HEK293 (cell line): Measurements from ENCODE around the gene NRL.

Experiments
- CTCF ChIA-PET: fragments of 350-600 bp; formaldehyde crosslinking; extraction: SDS; loops from one replicate; lab custom pipeline; 2021; ENCODE audit warnings: antibody characterized with exemption; lab: Yijun Ruan, JAX
- POLR2A ChIA-PET: fragments of 300-600 bp; formaldehyde crosslinking; extraction: SDS; loops from one replicate; lab custom pipeline; 2020; ENCODE audit warnings: antibody characterized with exemption, inconsistent platforms; lab: Yijun Ruan, JAX
- H3K27ac ChIP-seq: fragments of 200-500 bp; sonication (Bioruptor generic); 2 replicates; pipeline ENCODE4 v1.5.1; 2014; ENCODE audit warnings: low read depth, low read length, control low read depth, inconsistent platforms; ENCODE audit errors: extremely low read depth
- H3K36me3 ChIP-seq, 2 experiments: fragments of 200-500 bp in 1 of 2; sonication (Bioruptor generic) in 1 of 2; 1 replicate in 1 of 2; 2 replicates in 1 of 2; pipeline ENCODE4 v1.5.1; 2014 to 2017; ENCODE audit warnings: inconsistent platforms in 2 of 2, low read length in 2 of 2; ENCODE audit not compliant: control insufficient read depth in 2 of 2, insufficient read depth in 1 of 2
- H3K4me1 ChIP-seq: fragments of 200-500 bp; sonication (Bioruptor generic); 2 replicates; pipeline ENCODE4 v1.5.1; 2014; ENCODE audit warnings: mild to moderate bottlenecking, low read length, inconsistent platforms; ENCODE audit not compliant: control insufficient read depth, insufficient read depth
- H3K4me3 ChIP-seq: 2 replicates; pipeline ENCODE4 v1.5.1; 2011; ENCODE audit warnings: low read depth, mild to moderate bottlenecking, control low read depth, low read length, moderate library complexity
- H3K9me3 ChIP-seq: fragments of 200-500 bp; sonication (Bioruptor generic); 2 replicates; pipeline ENCODE4 v1.5.1; 2014; ENCODE audit warnings: low read depth, low read length, inconsistent platforms; ENCODE audit not compliant: control insufficient read depth, insufficient read depth
- AEBP2 ChIP-seq: fragments of 450-650 bp; formaldehyde crosslinking; IDR thresholded peaks from 2 replicates; pipeline ENCODE4 v1.5.1; 2016; ENCODE audit warnings: missing biosample characterization, missing genetic modification characterization, borderline replicate concordance
- PRDM4 ChIP-seq: fragments of 450-650 bp; formaldehyde crosslinking; IDR thresholded peaks from 2 replicates; pipeline ENCODE4 v1.5.1; 2017; ENCODE audit warnings: missing biosample characterization, missing genetic modification characterization
- SCRT2 ChIP-seq: fragments of 450-650 bp; formaldehyde crosslinking; IDR thresholded peaks from 2 replicates; pipeline ENCODE4 v1.5.1; 2016; ENCODE audit warnings: missing biosample characterization, missing genetic modification characterization
- ZFHX2 ChIP-seq: fragments of 450-650 bp; formaldehyde crosslinking; conservative IDR thresholded peaks from 2 replicates; pipeline ENCODE4 v1.5.1; 2016; ENCODE audit warnings: missing biosample characterization, missing genetic modification characterization
- ZNF645 ChIP-seq: fragments of 450-650 bp; formaldehyde crosslinking; IDR thresholded peaks from 2 replicates; pipeline ENCODE4; 2016; ENCODE audit warnings: missing biosample characterization, missing genetic modification characterization
- ZNF654 ChIP-seq: fragments of 450-650 bp; formaldehyde crosslinking; IDR thresholded peaks from 2 replicates; pipeline ENCODE4 v1.5.1; 2016; ENCODE audit warnings: low read depth, missing biosample characterization, missing genetic modification characterization
- ZSCAN18 ChIP-seq: fragments of 450-650 bp; formaldehyde crosslinking; IDR thresholded peaks from 2 replicates; pipeline ENCODE4 v1.5.1; 2016; ENCODE audit warnings: missing biosample characterization, missing genetic modification characterization

The NRL gene

GRCh38 chr14:24102357-24103048 is 12.2 kb downstream of the NRL start:
- Histone ChIP-seq H3K4me1 (no peaks in the 10 kb centered on the region), H3K36me3 (peaks cover 0 to 53% of the 10 kb centered on the region in 2 experiments; a peak in 2 of 3 replicates)
- TF ChIP-seq ZSCAN18 (no peak), SCRT2 (tag by site-specific recombination) (no peak)
- TF ChIP-seq, all 188 proteins: peak for 0
- Histone ChIP-seq H3K9me3 (no peaks in the 10 kb centered on the region), H3K27ac (no peak overlapping the region), H3K4me3 (no peak overlapping the region)
- CTCF ChIA-PET = interaction anchor here (0.7 to 8.9 kb wide), 3 partner anchors 9 to 22 kb away, joined by 3 to 145 read pairs (median 6); partner anchors contain the start of gene PCK2
- POLR2A ChIA-PET = interaction anchor here (0.7 to 1.9 kb wide), 5 partner anchors 8 to 1109 kb away, joined by 3 to 14 read pairs (median 3); partner anchors contain the start of genes DCAF11 and PCK2

- CTCF ChIA-PET = interaction anchor here (1.6 to 2.1 kb wide), 2 partner anchors 8 to 60 kb away, joined by 7 to 13 read pairs; partner anchors contain the start of gene IRF9
- POLR2A ChIA-PET = interaction anchor here (1.6 kb wide), 1 partner anchor 14 kb away, joined by 4 read pairs; the partner anchor contains the start of genes DCAF11 and NRL
- H3K9me3 ChIP-seq = no peaks in the 10 kb centered on the region
- peaks cover 0 to 59% of the 10 kb centered on the region in 2 experiments; a peak in 2 of 3 replicates for H3K36me3 ChIP-seq
- H3K4me3 ChIP-seq = no peak overlapping the region
- no peak for TF ChIP-seq ZFHX2 (tag by site-specific recombination)
- no peak for TF ChIP-seq ZNF654 (tag by site-specific recombination)
- TF ChIP-seq PRDM4 (tag by site-specific recombination) = no peak
- TF ChIP-seq, all 188 proteins: peak for 0
- Histone ChIP-seq H3K4me1 (no peaks in the 10 kb centered on the region), H3K27ac (no peak overlapping the region)
Observed at GRCh38 chr14:24100982-24101494, 13.7 kb downstream of the NRL start.

- Histone ChIP-seq H3K4me3 (no peak overlapping the region), H3K27ac (no peak overlapping the region), H3K36me3 (peaks cover 0 to 59% of the 10 kb centered on the region in 2 experiments; a peak in 2 of 3 replicates), H3K4me1 (no peaks in the 10 kb centered on the region), H3K9me3 (no peaks in the 10 kb centered on the region)
- ChIA-PET CTCF (interaction anchor here (1.1 to 2.1 kb wide), 3 partner anchors 9 to 60 kb away, joined by 3 to 13 read pairs (median 7); partner anchors contain the start of gene IRF9), POLR2A (interaction anchor here (1.6 kb wide), 1 partner anchor 14 kb away, joined by 4 read pairs; the partner anchor contains the start of genes DCAF11 and NRL)
- TF ChIP-seq AEBP2 (tag by site-specific recombination) (no peak), ZNF645 (tag by site-specific recombination) (no peak)
Observed at GRCh38 chr14:24100197-24100981, 14.4 kb downstream of the NRL start.
